IPS-18c (cell line): Measurements from ENCODE around the gene MYL12B.
"Not testable (repeated sequence)": the region's sequence is repeated elsewhere in the genome, so short reads cannot be mapped to it uniquely, and the experiment has no call there.

ENCODE experiments used
- H3K4me3 ChIP-seq: 2 replicates; pipeline ENCODE4 v1.7.0; 2013; ENCODE audit warnings: low read depth, mild to moderate bottlenecking, low read length, moderate library complexity; ENCODE audit not compliant: insufficient read depth
- H3K9me3 ChIP-seq: one replicate; pipeline ENCODE4 v1.6.1; 2013; ENCODE audit warnings: mild to moderate bottlenecking, low read length, moderate library complexity; ENCODE audit not compliant: control insufficient read depth, insufficient read depth

The MYL12B gene

GRCh38 chr18:3313685-3314084, 51.8 kb downstream of the MYL12B start:
- no peak overlapping the region for H3K4me3 ChIP-seq
- no peaks in the 10 kb centered on the region for H3K9me3 ChIP-seq

DNA sequence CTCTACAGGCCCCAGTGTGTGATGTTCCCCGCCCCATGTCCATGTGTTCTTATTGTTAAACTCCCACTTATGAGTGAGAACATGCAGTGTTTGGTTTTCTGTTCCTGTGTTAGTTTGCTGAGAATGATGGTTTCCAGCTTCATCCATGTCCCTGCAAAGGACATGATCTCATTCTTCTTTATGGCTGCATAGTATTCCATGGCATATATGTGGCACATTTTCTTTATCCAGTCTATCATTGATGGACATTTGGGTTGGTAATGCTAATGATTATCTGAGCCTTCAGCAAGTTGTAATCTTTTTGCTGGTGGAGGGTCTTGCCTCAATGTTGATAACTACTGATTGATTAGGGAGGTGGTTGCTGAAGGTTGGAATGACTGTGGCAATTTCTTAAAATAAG, 53.4 kb downstream of the MYL12B start:
- not testable (repeated sequence) for H3K4me3 ChIP-seq, H3K9me3 ChIP-seq

GRCh38 chr18:3319399-3319798, 57.5 kb downstream of the MYL12B start:
- no peak overlapping the region for H3K4me3 ChIP-seq
- H3K9me3 ChIP-seq: peaks cover 3% of the 10 kb centered on the region

GRCh38 chr18:3319894-3320454, 58.0 kb downstream of the MYL12B start:
- H3K4me3 ChIP-seq: no peak overlapping the region
- peaks cover 3% of the 10 kb centered on the region for H3K9me3 ChIP-seq

DNA sequence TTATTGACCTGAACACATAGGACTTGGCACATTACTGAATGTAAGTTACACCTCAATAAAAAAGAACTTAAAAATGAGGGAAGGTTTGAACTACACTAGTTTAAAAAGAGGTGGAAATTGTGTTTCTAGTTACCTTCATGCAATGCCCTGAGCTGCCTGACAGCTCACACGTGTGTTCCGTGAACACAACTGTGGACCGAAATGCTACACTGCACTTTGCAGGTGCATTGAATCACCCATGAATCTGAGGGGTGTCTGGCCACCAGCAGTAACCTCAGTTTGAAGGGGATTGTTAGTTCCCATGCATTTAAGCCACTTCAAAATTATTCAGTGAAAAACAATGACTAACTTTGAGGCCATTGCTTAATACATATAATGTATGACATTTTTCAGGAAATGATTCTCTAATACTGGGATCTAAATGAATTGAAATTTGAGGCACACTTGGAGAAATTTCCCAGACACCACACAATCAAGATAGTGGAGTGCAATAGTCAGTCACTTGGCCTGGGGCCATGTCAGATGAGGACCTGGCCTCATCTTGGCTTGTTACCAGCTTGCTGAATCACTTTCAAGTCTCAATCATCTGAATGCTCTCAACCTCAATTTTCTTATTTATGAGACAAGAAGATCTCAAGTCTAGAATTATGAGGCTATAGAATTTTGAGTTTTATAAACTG, 59.3 kb downstream of the MYL12B start:
- Histone ChIP-seq H3K9me3 (peaks cover 3% of the 10 kb centered on the region), H3K4me3 (no peak overlapping the region)

- no peak overlapping the region for H3K4me3 ChIP-seq
- peaks cover 3% of the 10 kb centered on the region for H3K9me3 ChIP-seq
Observed at GRCh38 chr18:3323900-3324299, 62.0 kb downstream of the MYL12B start.
